RWPE2 (cell line): ENCODE data around the gene STUB1.
A peak's percentile ranks its signal among the peaks of the same experiment; 100 is the strongest.

Source experiments
- ATAC-seq: fragments of 200-7000 bp; cut with Tn5 transposase; 3 replicates; pipeline ENCODE4 v1.9.1; 2021; ENCODE audit warnings: low read depth
- DNase-seq: peaks from one replicate; pipeline ENCODE4 v3.0.0-alpha.2; 2020; ENCODE audit warnings: low spot score
- H3K27ac ChIP-seq: fragments of 450-650 bp; 2 replicates; pipeline ENCODE4 v1.5.1; 2017; ENCODE audit warnings: mild to moderate bottlenecking; ENCODE audit not compliant: poor library complexity, severe bottlenecking
- H3K27me3 ChIP-seq: fragments of 250-450 bp; sonication (Bioruptor Pico); 2 replicates; pipeline ENCODE4 v1.5.1; 2021; ENCODE audit warnings: mild to moderate bottlenecking, moderate library complexity; ENCODE audit not compliant: insufficient read depth, poor library complexity, severe bottlenecking
- H3K36me3 ChIP-seq: fragments of 250-450 bp; sonication (Bioruptor Pico); 2 replicates; pipeline ENCODE4 v1.5.1; 2020; ENCODE audit warnings: low read depth, mild to moderate bottlenecking, moderate library complexity
- H3K4me1 ChIP-seq: fragments of 250-450 bp; sonication (Bioruptor Pico); 2 replicates; pipeline ENCODE4 v1.5.1; 2021; ENCODE audit warnings: mild to moderate bottlenecking, moderate library complexity; ENCODE audit not compliant: insufficient read depth, poor library complexity, severe bottlenecking
- H3K4me3 ChIP-seq: fragments of 250-450 bp; sonication (Bioruptor Pico); 2 replicates; pipeline ENCODE4 v1.5.1; 2021; ENCODE audit warnings: mild to moderate bottlenecking, moderate library complexity; ENCODE audit not compliant: severe bottlenecking
- H3K9me3 ChIP-seq: fragments of 250-450 bp; sonication (Bioruptor Pico); 2 replicates; pipeline ENCODE4 v1.5.1; 2021; ENCODE audit warnings: mild to moderate bottlenecking, moderate library complexity; ENCODE audit not compliant: severe bottlenecking
- CTCF ChIP-seq: fragments of 450-650 bp; IDR thresholded peaks from one replicate; pipeline ENCODE4 v1.5.1; 2017; ENCODE audit warnings: mild to moderate bottlenecking, moderate library complexity; ENCODE audit not compliant: poor library complexity, severe bottlenecking

STUB1 gene

GRCh38 chr16:693766-694165 lies 13.6 kb downstream of the STUB1 start:
- no peak for ATAC-seq
- no peaks in the 10 kb centered on the region for H3K27me3 ChIP-seq

GRCh38 chr16:694187-694862 lies 14.1 kb downstream of the STUB1 start:
- H3K36me3 ChIP-seq: no peaks in the 10 kb centered on the region
- H3K9me3 ChIP-seq: no peaks in the 10 kb centered on the region
- peak overlapping the region; percentile 48 for H3K27ac ChIP-seq
- no peak for TF ChIP-seq CTCF
- peak overlapping the region; percentile 37 for H3K4me3 ChIP-seq
- DNase-seq: no peak
- ATAC-seq: no peak
- H3K4me1 ChIP-seq: peaks cover 3% of the 10 kb centered on the region
- no peaks in the 10 kb centered on the region for H3K27me3 ChIP-seq

More at GRCh38 chr16:693766-694165, 13.6 kb downstream of the STUB1 start:
- H3K36me3 ChIP-seq: no peaks in the 10 kb centered on the region
- no peak overlapping the region for H3K4me3 ChIP-seq
- no peak overlapping the region for H3K27ac ChIP-seq
- DNase-seq: no peak
- no peak for TF ChIP-seq CTCF
- H3K9me3 ChIP-seq: no peaks in the 10 kb centered on the region
- peaks cover 5% of the 10 kb centered on the region for H3K4me1 ChIP-seq

GRCh38 chr16:694863-695354 lies 14.7 kb downstream of the STUB1 start:
- Histone ChIP-seq H3K4me1 (no peaks in the 10 kb centered on the region), H3K4me3 (peak overlapping the region; percentile 37), H3K27me3 (no peaks in the 10 kb centered on the region), H3K36me3 (no peaks in the 10 kb centered on the region), H3K9me3 (no peaks in the 10 kb centered on the region), H3K27ac (peak overlapping the region; percentile 48)
- no peak for DNase-seq
- ATAC-seq: no peak
- TF ChIP-seq CTCF: no peak

- no peak for TF ChIP-seq CTCF
- peak overlapping the region; percentile 48 for H3K27ac ChIP-seq
- H3K27me3 ChIP-seq: no peaks in the 10 kb centered on the region
- ATAC-seq (peak; percentile 76), DNase-seq (peak; percentile 95)
- no peaks in the 10 kb centered on the region for H3K4me1 ChIP-seq
- peak overlapping the region; percentile 37 for H3K4me3 ChIP-seq
- H3K9me3 ChIP-seq: no peaks in the 10 kb centered on the region
- H3K36me3 ChIP-seq: no peaks in the 10 kb centered on the region
Observed at GRCh38 chr16:695355-696089, 15.3 kb downstream of the STUB1 start.
